AG04450 (cell line): ENCODE data around the gene TANC1. TPM values are rescaled to one million over a fixed set of nuclear protein-coding genes. Genes with fewer than 3 reads are reported as not detected.

Experiments used
- CTCF ChIA-PET: fragments of 300-600, 350-600 bp; formaldehyde crosslinking; extraction: SDS; loops from one replicate; lab custom pipeline; 2022; ENCODE audit warnings: antibody characterized with exemption, inconsistent platforms; lab: Charles Lee
- POLR2A ChIA-PET: fragments of 350-600 bp; formaldehyde crosslinking; extraction: SDS; loops from one replicate; lab custom pipeline; 2021; ENCODE audit warnings: antibody characterized with exemption, inconsistent platforms; lab: Yijun Ruan, JAX
- DNase-seq: peaks from one replicate; pipeline ENCODE4 v3.0.0-alpha.2; 2011; ENCODE audit warnings: low read depth, low spot score
- H3K27ac ChIP-seq: one replicate; pipeline ENCODE4 v1.5.1; 2012; ENCODE audit warnings: low read depth, low read length, control low read depth
- H3K27me3 ChIP-seq: one replicate; pipeline ENCODE4 v1.6.0; 2012; ENCODE audit warnings: low read length; ENCODE audit not compliant: control insufficient read depth, insufficient read depth
- H3K4me3 ChIP-seq: 2 replicates; pipeline ENCODE4 v1.5.1; 2011; ENCODE audit warnings: mild to moderate bottlenecking, low read depth, low read length, control low read depth
- H3K9me3 ChIP-seq: 2 replicates; pipeline ENCODE4 v1.5.1; 2012; ENCODE audit warnings: low read length; ENCODE audit not compliant: control insufficient read depth, insufficient read depth
- polyA plus RNA-seq: library from polyadenylated mRNA; depleted of rRNA; stranded (reverse); fragments of >200 nt; gene quantifications from 2 replicates; pipeline ENCODE4 v1.2.3, GENCODE V29; 2011
- TF ChIP-seq, protein P1 (sequence below): IDR thresholded peaks from 2 replicates; pipeline ENCODE4 v1.5.1; 2011; ENCODE audit warnings: low read depth, low read length, control low read depth, inconsistent platforms

Gene TANC1
- polyA plus RNA-seq, 1 experiment = 28.0 TPM

DNA sequence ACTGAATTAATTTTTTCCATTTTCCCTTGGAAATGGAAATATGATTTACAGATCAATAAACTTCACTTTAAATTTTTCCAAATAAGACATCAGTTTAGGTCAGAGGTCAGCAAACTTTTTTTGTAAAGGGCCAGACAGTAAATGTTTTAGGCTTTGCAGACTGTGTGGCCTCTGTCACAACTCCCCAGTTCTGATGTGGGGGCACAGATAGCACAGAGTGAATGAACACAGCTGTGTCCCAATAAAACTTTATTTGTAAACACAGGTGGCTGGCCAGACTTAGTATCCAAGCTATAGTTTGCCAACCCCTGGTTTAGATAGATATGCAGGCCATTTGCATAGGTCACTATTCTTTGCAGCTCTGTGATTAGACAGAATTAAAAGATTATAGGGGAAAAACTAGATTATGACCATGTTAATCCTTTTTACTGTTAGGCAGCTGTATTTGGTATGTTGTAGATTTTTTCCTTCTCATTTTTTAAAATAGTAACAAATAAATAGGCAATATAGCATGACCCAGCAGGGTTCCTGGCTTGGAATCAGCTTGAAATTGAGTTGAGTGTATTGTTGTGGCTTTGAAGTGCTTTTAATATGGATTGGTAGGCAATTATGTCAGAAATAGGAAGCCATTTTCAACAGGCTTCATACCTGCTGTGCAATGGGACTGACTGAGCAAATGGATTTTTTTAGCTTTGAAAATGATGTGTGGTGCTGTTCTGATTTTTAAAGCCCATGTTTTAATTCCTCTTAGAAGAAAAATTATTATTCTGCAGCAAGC lies 258.4 kb downstream of the TANC1 start:
- Histone ChIP-seq H3K4me3 (no peak overlapping the region), H3K27ac (no peak overlapping the region), H3K27me3 (no peaks in the 10 kb centered on the region), H3K9me3 (no peaks in the 10 kb centered on the region)
- no peak for DNase-seq
- CTCF ChIA-PET = interaction anchor here (0.6 kb wide), 1 partner anchor 226 kb away, joined by 3 read pairs; no protein-coding TSS in a partner anchor
- POLR2A ChIA-PET = interaction anchor here (1.8 kb wide), 1 partner anchor 24 kb away, joined by 4 read pairs; no protein-coding TSS in a partner anchor
- TF ChIP-seq, protein P1, sequence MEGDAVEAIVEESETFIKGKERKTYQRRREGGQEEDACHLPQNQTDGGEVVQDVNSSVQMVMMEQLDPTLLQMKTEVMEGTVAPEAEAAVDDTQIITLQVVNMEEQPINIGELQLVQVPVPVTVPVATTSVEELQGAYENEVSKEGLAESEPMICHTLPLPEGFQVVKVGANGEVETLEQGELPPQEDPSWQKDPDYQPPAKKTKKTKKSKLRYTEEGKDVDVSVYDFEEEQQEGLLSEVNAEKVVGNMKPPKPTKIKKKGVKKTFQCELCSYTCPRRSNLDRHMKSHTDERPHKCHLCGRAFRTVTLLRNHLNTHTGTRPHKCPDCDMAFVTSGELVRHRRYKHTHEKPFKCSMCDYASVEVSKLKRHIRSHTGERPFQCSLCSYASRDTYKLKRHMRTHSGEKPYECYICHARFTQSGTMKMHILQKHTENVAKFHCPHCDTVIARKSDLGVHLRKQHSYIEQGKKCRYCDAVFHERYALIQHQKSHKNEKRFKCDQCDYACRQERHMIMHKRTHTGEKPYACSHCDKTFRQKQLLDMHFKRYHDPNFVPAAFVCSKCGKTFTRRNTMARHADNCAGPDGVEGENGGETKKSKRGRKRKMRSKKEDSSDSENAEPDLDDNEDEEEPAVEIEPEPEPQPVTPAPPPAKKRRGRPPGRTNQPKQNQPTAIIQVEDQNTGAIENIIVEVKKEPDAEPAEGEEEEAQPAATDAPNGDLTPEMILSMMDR = no peak

DNA sequence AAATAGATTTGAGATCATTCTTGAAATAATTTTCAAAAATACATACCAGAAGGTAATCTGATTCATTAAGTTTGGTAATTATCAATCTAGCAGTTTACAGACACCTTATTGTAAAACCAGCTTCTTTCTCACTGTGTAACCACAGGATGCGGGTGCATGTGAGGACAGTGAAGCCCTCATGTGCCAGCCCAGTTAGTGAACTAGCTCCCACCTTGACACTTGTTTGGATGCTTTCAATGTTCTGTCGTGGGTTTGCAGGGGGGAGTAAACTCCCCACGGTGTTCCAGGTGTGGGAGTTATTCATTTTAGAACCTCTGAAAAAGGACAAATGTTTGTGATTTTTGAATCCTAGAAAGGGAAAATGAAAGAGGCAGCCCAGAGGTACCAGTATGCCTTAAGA lies 259.0 kb downstream of the TANC1 start:
- Histone ChIP-seq H3K27ac (no peak overlapping the region), H3K4me3 (no peak overlapping the region), H3K9me3 (no peaks in the 10 kb centered on the region), H3K27me3 (no peaks in the 10 kb centered on the region)
- POLR2A ChIA-PET = interaction anchor here (1.8 kb wide), 1 partner anchor 25 kb away, joined by 4 read pairs; no protein-coding TSS in a partner anchor
- TF ChIP-seq, protein P1 = no peak
- CTCF ChIA-PET = interaction anchor here (0.6 kb wide), 1 partner anchor 225 kb away, joined by 3 read pairs; no protein-coding TSS in a partner anchor
- DNase-seq = no peak

DNA sequence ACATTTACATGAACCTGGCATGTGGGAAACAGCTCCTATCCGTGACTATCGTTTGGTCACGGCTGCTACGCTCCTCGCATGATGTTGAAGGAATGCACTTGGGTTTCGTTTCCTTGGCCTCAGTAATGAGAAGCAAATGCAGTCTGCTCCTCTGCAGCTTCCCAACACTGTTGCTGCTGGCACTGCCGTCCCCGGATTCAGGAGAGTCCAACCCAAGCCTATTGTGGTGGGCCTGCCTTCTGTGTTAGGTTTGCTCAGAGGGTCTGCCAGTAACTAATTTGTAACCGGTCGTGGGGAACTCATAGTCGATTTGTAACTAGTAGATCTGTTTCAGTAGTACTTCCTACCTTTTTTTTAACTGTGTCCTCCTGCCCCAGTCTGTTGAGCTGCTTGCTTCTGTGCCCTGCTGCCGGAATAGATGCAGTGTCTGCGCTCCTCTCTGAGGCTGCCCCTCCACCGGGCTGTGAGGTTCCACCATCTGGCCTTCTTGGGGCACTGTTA lies 259.7 kb downstream of the TANC1 start:
- ChIA-PET POLR2A (interaction anchor here (1.8 kb wide), 1 partner anchor 26 kb away, joined by 4 read pairs; no protein-coding TSS in a partner anchor), CTCF (no interaction called here)
- Histone ChIP-seq H3K27me3 (no peaks in the 10 kb centered on the region), H3K27ac (no peak overlapping the region), H3K9me3 (no peaks in the 10 kb centered on the region), H3K4me3 (no peak overlapping the region)
- no peak for DNase-seq
- TF ChIP-seq, protein P1 = no peak

DNA sequence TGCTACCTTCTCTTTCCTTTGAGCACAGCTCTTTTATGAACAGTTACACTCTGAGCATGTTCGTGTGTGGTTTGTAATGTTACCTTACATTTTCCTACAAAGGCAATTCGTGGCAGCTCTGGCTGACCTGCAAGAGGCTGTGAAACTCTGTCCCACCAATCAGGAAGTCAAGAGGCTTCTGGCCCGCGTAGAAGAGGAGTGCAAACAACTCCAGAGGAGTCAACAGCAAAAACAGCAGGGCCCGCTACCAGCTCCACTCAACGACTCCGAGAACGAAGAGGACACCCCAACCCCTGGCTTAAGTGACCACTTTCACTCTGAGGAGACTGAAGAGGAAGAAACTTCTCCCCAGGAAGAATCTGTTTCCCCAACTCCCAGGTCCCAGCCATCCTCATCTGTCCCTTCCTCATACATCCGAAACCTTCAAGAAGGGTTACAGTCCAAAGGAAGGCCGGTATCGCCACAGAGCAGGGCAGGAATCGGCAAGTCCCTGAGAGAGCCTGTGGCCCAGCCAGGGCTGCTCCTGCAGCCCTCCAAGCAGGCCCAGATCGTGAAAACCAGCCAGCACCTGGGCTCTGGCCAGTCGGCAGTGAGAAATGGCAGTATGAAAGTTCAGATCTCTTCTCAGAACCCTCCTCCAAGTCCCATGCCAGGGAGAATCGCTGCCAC lies 261.2 kb downstream of the TANC1 start:
- no peak overlapping the region for H3K27ac ChIP-seq
- no peaks in the 10 kb centered on the region for H3K9me3 ChIP-seq
- DNase-seq = no peak
- ChIA-PET POLR2A (no interaction called here), CTCF (interaction anchor here (0.7 kb wide), 1 partner anchor 22 kb away, joined by 8 read pairs; no protein-coding TSS in a partner anchor)
- TF ChIP-seq, protein P1 = no peak
- no peak overlapping the region for H3K4me3 ChIP-seq
- H3K27me3 ChIP-seq = no peaks in the 10 kb centered on the region
